Parathyroid adenoma (tissue), 2 donors: ENCODE measurements around the gene PMVK.

Experiments used
- H2AFZ ChIP-seq: fragments of 300-600 bp; sonication (generic); one replicate; pipeline ENCODE4 v1.7.0; 2017; ENCODE audit warnings: antibody characterized with exemption, mild to moderate bottlenecking
- H3K27ac ChIP-seq: fragments of 300-600 bp; sonication (generic); one replicate; pipeline ENCODE4 v1.7.0; 2017
- H3K27me3 ChIP-seq: fragments of 300-600 bp; sonication (generic); one replicate; pipeline ENCODE4 v1.7.0; 2017; ENCODE audit warnings: low read length; ENCODE audit not compliant: control insufficient read depth, insufficient read depth
- H3K36me3 ChIP-seq: fragments of 300-600 bp; sonication (generic); one replicate; pipeline ENCODE4 v1.7.0; 2017; ENCODE audit warnings: low read length; ENCODE audit not compliant: control insufficient read depth, insufficient read depth
- H3K4me1 ChIP-seq: fragments of 300-600 bp; sonication (generic); one replicate; pipeline ENCODE4 v1.7.0; 2017; ENCODE audit warnings: control low read depth
- H3K4me2 ChIP-seq: fragments of 300-600 bp; sonication (generic); one replicate; pipeline ENCODE4 v1.7.0; 2017; ENCODE audit warnings: low read length
- H3K4me3 ChIP-seq: fragments of 300-600 bp; sonication (generic); one replicate; pipeline ENCODE4 v1.7.0; 2017; ENCODE audit warnings: low read depth, low read length
- H3K79me2 ChIP-seq: fragments of 300-600 bp; sonication (generic); one replicate; pipeline ENCODE4 v1.7.0; 2017; ENCODE audit warnings: control low read depth
- H3K9ac ChIP-seq: fragments of 300-600 bp; sonication (generic); one replicate; pipeline ENCODE4 v1.7.0; 2017; ENCODE audit warnings: mild to moderate bottlenecking
- H3K9me3 ChIP-seq: fragments of 300-600 bp; sonication (generic); one replicate; pipeline ENCODE4 v1.7.0; 2017; ENCODE audit warnings: low read length; ENCODE audit not compliant: control insufficient read depth
- TF ChIP-seq, protein P1 (sequence below): fragments of 300-600 bp; sonication (generic); IDR thresholded peaks from one replicate; pipeline ENCODE4 v1.7.0; 2017; ENCODE audit warnings: antibody characterized with exemption, mild to moderate bottlenecking
- donor health status: primary hyperparathyroidism.

Gene PMVK

GRCh38 chr1:154955718-154956543, 19.4 kb upstream of the PMVK start, which contains the start of gene PBXIP1:
Gene PBXIP1, minus strand, starts transcription at chr1:154956099. Its CDS starts 2,378 bp downstream, at chr1:154953721.
- peak within 1 kb of the TSS; percentile 56 for H3K27ac ChIP-seq
- TF ChIP-seq, protein P1, sequence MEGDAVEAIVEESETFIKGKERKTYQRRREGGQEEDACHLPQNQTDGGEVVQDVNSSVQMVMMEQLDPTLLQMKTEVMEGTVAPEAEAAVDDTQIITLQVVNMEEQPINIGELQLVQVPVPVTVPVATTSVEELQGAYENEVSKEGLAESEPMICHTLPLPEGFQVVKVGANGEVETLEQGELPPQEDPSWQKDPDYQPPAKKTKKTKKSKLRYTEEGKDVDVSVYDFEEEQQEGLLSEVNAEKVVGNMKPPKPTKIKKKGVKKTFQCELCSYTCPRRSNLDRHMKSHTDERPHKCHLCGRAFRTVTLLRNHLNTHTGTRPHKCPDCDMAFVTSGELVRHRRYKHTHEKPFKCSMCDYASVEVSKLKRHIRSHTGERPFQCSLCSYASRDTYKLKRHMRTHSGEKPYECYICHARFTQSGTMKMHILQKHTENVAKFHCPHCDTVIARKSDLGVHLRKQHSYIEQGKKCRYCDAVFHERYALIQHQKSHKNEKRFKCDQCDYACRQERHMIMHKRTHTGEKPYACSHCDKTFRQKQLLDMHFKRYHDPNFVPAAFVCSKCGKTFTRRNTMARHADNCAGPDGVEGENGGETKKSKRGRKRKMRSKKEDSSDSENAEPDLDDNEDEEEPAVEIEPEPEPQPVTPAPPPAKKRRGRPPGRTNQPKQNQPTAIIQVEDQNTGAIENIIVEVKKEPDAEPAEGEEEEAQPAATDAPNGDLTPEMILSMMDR = no peak
- no peaks in the 10 kb centered on the region for H3K27me3 ChIP-seq
- H2AFZ ChIP-seq = peak within 1 kb of the TSS; percentile 73
- H3K9ac ChIP-seq = no peak within 1 kb of the TSS
- peaks cover 17% of the 10 kb centered on the region for H3K4me1 ChIP-seq
- H3K9me3 ChIP-seq = no peaks in the 10 kb centered on the region
- H3K36me3 ChIP-seq = no peaks in the 10 kb centered on the region
- H3K79me2 ChIP-seq = no peaks in the 10 kb centered on the region
- H3K4me3 ChIP-seq = peak within 1 kb of the TSS; percentile 85
- peak within 1 kb of the TSS; percentile 85 for H3K4me2 ChIP-seq

GRCh38 chr1:154955039-154955717, 18.7 kb upstream of the PMVK start:
- Histone ChIP-seq H3K4me2 (peak overlapping the region; percentile 85), H3K9me3 (no peaks in the 10 kb centered on the region), H3K79me2 (no peaks in the 10 kb centered on the region), H3K36me3 (no peaks in the 10 kb centered on the region), H2AFZ (peak overlapping the region; percentile 73), H3K27me3 (no peaks in the 10 kb centered on the region), H3K27ac (peak overlapping the region; percentile 56), H3K9ac (no peak overlapping the region), H3K4me1 (peaks cover 13% of the 10 kb centered on the region), H3K4me3 (peak overlapping the region; percentile 85)
- TF ChIP-seq, protein P1 = no peak

- H3K9ac ChIP-seq = no peak overlapping the region
- H3K79me2 ChIP-seq = no peaks in the 10 kb centered on the region
- H3K4me2 ChIP-seq = peak overlapping the region; percentile 85
- TF ChIP-seq, protein P1 = no peak
- no peak overlapping the region for H2AFZ ChIP-seq
- no peak overlapping the region for H3K27ac ChIP-seq
- no peaks in the 10 kb centered on the region for H3K27me3 ChIP-seq
- no peaks in the 10 kb centered on the region for H3K9me3 ChIP-seq
- H3K4me3 ChIP-seq = peak overlapping the region; percentile 85
- no peaks in the 10 kb centered on the region for H3K36me3 ChIP-seq
- H3K4me1 ChIP-seq = peaks cover 13% of the 10 kb centered on the region
Measured at GRCh38 chr1:154954541-154954940, 18.0 kb upstream of the PMVK start.

- H3K79me2 ChIP-seq = no peaks in the 10 kb centered on the region
- TF ChIP-seq, protein P1 = no peak
- H3K4me3 ChIP-seq = no peak overlapping the region
- peak overlapping the region; percentile 50 for H3K4me2 ChIP-seq
- H3K9me3 ChIP-seq = no peaks in the 10 kb centered on the region
- no peaks in the 10 kb centered on the region for H3K27me3 ChIP-seq
- H3K9ac ChIP-seq = no peak overlapping the region
- H3K4me1 ChIP-seq = peaks cover 10% of the 10 kb centered on the region
- no peak overlapping the region for H3K27ac ChIP-seq
- no peaks in the 10 kb centered on the region for H3K36me3 ChIP-seq
- H2AFZ ChIP-seq = no peak overlapping the region
Measured at GRCh38 chr1:154953611-154954038, 17.1 kb upstream of the PMVK start.
